CD4-positive, alpha-beta T cell treated with Interleukin-4 for 1 hour (primary cell): ENCODE data around the gene CERS6.
"Not testable (repeated sequence)": the region's sequence is repeated elsewhere in the genome, so short reads cannot be mapped to it uniquely, and the experiment has no call there.

ENCODE experiments used
- DNase-seq, 2 donors: peaks; one replicate each; pipeline ENCODE4 v3.0.0-alpha.2; 2020 to 2022

CERS6 gene

GRCh38 chr2:168748461-168748860 is 292.4 kb downstream of the CERS6 start:
- DNase-seq: no peak

DNA sequence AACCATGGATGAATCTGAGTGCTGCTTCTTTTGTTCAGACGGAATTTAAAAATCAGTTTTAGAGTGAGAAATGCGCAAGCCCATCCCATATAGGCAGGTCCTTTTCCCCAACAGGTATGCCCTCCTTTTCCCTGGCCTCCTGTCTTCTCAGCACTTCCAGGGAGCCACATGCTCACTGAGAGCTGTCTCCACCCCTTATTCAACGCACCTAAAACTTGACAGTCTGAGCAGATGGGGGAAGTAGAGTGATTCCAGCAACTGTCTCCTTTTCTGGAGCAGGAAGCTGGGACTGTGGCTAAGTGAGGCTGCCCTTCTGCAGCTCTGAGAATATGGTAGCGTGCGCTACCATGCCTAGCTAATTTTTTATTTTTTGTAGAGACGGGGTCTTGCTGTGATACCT is 293.2 kb downstream of the CERS6 start:
- no peak for DNase-seq

DNA sequence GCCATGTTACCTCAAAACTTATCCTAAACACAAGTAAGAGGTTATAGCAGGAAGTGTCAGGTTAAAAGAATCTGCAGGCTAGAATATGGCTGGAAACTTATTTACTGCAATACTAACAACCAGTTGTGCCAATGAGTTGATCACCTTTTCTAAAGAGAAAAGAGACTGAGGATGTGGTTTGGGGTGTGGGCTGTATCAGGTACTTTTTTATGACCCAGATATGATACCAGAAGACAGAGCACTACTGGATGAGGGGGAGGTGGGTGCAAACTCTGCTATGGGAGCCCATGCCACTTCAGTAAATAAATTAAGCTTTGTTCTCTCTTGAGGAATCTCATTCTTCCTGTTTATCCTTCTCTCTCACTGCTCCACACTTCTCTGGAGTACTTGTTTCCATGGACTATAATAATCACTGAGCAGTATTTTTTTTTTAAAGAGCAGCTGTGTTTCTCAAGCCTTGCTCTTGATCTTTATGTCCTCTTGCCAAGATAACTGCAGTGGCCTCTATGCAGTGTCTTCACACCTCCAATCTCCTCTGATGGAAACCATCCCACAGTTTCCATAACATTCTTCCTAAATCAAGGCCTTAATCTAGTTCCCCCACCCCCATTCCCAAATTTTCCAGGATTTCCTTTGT is 295.1 kb downstream of the CERS6 start:
- DNase-seq: peak; percentile 17 to 70

GRCh38 chr2:168752361-168752760 is 296.3 kb downstream of the CERS6 start:
- no peak for DNase-seq

GRCh38 chr2:168753765-168754329 is 297.8 kb downstream of the CERS6 start:
- DNase-seq: no peak

GRCh38 chr2:168757223-168757622 is 301.2 kb downstream of the CERS6 start:
- DNase-seq: no peak

DNA sequence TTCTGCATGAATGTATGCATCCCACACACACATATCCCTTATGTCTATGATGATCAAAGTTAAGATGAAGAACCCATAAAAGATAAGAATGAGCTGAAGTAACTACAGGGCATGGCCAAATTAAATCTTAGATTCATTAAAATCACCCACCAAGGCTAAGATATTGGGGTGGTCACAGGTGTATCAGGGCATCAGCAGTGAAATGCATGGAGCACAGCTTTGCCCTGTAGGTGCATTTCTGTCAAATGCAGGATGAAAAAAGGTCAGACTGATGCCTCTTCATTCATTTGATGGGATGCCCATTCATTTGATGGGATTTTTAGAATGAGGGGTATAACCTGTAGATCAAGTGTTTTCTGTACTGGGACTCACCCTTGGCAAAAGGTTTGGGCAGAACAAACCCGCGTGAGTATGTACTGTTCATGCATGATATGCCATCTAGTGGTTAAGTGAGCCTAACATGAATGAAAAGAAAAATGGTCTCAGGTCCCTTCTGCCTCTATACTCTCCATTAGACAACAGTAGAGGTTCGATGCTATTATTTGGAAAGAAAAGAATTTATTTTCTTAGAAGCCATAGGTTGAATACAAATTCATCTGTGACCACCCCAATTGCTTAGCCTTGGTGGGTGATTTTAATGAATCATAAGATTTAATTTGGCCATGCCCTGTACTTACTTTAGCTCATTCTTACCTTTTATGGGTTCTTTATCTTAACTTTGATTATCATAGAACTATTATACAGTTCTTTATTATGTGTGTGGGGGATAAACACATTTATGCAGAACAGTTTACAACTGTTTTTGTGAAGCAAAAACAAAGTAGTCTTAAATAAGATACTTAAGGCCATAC is 303.1 kb downstream of the CERS6 start:
- DNase-seq: peak; percentile 28 to 68

GRCh38 chr2:168765401-168765800 is 309.3 kb downstream of the CERS6 start:
- DNase-seq: no peak

DNA sequence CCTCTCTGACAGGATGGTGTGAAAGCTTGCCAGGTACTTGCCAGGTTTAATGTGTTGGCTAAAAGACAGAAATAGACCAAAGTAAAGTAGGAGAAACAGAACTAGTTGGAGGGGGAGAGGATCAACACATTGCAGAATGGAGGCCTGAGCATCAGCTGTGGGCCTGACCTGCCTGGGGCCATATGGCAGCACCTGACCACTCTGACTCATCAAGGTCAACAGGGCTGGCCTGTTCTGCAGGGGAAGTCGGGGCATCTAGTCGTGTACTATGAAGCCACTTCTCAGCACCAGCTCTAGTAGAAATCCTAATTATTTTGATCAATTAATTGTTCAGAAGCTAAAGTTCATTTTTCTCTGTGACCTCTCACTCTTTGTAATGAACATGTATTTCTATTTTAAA is 310.5 kb downstream of the CERS6 start:
- DNase-seq: no peak

DNA sequence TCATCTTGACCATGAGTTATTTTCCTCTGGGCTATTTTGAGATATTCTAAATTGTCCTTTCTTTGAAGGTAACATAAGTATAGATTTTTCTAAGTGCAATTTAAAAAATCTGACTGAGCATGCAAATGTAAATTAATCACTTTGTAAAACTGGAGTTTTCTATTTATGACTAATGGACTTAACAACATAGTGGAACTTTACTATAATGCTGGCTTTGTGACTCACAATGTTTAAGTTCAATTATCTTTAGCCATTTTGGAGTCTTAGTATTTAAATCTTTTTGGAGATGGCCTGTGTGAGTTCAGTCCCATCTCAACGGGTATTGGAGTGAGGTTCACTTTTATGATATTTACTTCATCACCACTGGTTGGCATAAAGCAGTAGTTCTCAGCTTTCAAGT is 311.2 kb downstream of the CERS6 start:
- no peak for DNase-seq

- not testable (repeated sequence) for DNase-seq
These were observed 312.3 kb downstream of the CERS6 start for GRCh38 chr2:168768357-168768756.

DNA sequence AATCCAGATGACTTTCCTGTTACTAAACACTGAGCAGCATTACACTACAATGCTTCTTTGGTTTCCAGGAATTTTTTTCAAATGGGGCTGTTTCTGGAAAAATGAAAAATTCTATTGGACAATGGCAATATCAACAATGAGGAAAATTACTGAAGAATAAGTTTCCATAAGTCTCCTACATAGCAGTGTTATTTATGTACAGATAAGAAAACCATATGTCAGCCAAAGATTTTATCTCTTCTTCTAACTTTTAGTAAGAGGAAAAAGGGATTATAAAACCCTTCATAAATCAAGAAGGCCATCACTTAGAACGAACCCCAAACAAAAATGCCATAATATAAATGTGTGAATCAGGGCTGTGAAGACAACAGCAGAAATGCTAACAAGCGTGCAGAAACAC is 314.7 kb downstream of the CERS6 start:
- no peak for DNase-seq

GRCh38 chr2:168772704-168773103 is 316.6 kb downstream of the CERS6 start:
- no peak for DNase-seq

- DNase-seq: no peak
These were observed 317.1 kb downstream of the CERS6 start for GRCh38 chr2:168773128-168773527.

GRCh38 chr2:168773719-168774521 is 317.8 kb downstream of the CERS6 start:
- DNase-seq: peak; percentile 16 to 22

DNA sequence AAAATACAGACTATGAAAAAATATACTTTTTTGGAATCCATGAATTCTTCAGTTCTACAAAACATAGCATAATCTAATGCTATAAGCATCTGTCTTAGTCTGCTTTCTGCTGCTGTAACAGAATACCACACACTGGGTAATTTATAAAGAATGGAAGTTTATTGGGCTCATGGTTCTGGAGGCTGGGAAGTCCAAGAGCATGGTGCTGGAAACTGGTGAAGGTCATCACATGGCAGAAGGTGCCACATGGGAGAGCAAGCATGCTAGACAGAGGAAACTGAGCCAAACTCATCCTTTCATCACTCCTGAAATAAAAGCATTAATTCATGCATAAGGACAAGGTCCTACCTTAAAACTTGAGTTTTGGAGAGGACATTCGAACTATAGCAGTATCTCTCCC is 319.8 kb downstream of the CERS6 start:
- DNase-seq: no peak

DNA sequence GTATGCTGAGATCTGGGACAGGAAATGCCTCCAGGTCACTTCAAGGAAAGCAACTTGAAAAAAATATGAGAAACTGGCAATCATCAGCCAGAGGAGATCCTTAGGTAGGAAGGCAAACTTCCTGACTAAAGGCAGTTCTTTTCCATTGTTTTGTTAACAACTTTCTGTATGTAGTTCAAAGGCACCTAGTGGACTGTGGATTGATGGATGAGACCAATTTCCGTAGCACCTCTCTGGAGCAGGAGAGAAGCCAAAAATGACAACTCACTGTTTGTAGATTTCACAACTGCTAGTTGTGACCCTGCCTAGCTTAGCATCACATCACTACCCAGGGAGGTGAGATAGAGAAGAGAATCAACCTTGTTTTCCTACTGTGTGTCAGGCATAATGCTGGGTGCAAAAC is 324.6 kb downstream of the CERS6 start:
- DNase-seq: no peak

GRCh38 chr2:168781191-168781817 is 325.2 kb downstream of the CERS6 start:
- no peak for DNase-seq

GRCh38 chr2:168782271-168782670 is 326.2 kb downstream of the CERS6 start:
- no peak for DNase-seq

GRCh38 chr2:168784993-168785392 is 328.9 kb downstream of the CERS6 start:
- no peak for DNase-seq

DNA sequence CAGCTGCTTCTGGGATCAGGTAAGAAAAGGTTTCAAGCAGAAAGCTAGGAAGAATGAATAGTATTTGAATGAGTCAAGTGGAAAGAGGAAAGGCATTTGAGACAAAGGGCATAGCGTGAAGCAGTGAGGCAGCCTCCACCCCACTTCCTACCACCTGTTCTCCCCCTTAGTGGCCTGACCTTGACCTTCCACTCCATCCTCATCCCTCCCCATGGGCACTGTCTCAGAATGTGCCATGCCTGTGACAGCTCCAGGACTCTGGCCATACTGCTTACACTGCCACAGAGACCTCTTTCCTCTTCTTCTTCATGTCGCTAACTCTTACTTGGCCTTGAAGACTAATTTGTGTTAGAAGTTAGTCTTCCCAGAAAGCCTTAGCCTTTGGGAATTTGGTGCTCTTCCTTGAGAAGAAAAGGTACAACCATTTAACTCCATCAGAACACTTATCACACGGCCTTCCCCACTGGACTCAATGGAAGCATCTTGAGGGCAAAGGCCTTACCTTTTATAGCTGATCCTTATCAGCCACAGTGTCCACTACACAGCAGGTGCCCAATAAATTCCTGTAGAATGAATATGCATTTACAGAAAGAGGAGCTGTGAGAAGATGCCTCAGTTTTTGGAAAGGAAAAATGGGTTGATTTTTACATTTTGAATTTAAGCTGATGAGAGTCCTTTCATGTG is 331.2 kb downstream of the CERS6 start:
- DNase-seq: no peak

- DNase-seq: no peak
These were observed 331.8 kb downstream of the CERS6 start for GRCh38 chr2:168787782-168788376.
